HepG2 (cell line): Measurements from ENCODE around the gene PALM. TPM values are rescaled to one million over a fixed set of nuclear protein-coding genes. Genes with fewer than 3 reads are reported as not detected.

ENCODE experiments used
- ARID2 ChIP-seq: sonication (generic); formaldehyde crosslinking; IDR thresholded peaks from 2 replicates; pipeline ENCODE4 v1.8.1; 2022; ENCODE audit warnings: mild to moderate bottlenecking, missing genetic modification reagents, borderline replicate concordance
- GLI4 ChIP-seq: sonication (generic); formaldehyde crosslinking; IDR thresholded peaks from 2 replicates; pipeline ENCODE4 v1.5.1; 2020; ENCODE audit warnings: missing genetic modification reagents, mild to moderate bottlenecking, moderate library complexity, borderline replicate concordance
- IRF1 ChIP-seq: sonication (generic); formaldehyde crosslinking; IDR thresholded peaks from 2 replicates; pipeline ENCODE4 v1.4.0; 2020; ENCODE audit warnings: low read depth, mild to moderate bottlenecking, missing genetic modification reagents
- IRX3 ChIP-seq: sonication (generic); formaldehyde crosslinking; IDR thresholded peaks from 2 replicates; pipeline ENCODE4 v1.8.1; 2023; ENCODE audit warnings: mild to moderate bottlenecking, low read depth, missing genetic modification reagents, borderline replicate concordance
- KAT8 ChIP-seq: IDR thresholded peaks from 2 replicates; pipeline ENCODE4 v1.6.1; 2016; ENCODE audit warnings: missing genetic modification reagents, missing compliant biosample characterization
- MAZ ChIP-seq, 2 experiments: sonication (generic) in 1 of 2; formaldehyde crosslinking in 1 of 2; IDR thresholded peaks; 2 replicates each; pipeline versions ENCODE4 v1.5.0 to v1.6.1; 2012 to 2020; ENCODE audit warnings: low read depth in 2 of 2, mild to moderate bottlenecking in 2 of 2, borderline replicate concordance in 1 of 2, improper control_type of control experiment in 1 of 2, low read length in 1 of 2, missing genetic modification reagents in 1 of 2, moderate library complexity in 1 of 2
- PRMT3 ChIP-seq: sonication (generic); formaldehyde crosslinking; IDR thresholded peaks from 2 replicates; pipeline ENCODE4 v1.8.1; 2022; ENCODE audit warnings: low read depth, mild to moderate bottlenecking, moderate library complexity, missing genetic modification reagents, borderline replicate concordance
- SNAPC4 ChIP-seq: sonication (generic); formaldehyde crosslinking; IDR thresholded peaks from 2 replicates; pipeline ENCODE4 v1.4.0; 2020; ENCODE audit warnings: mild to moderate bottlenecking, missing genetic modification reagents
- ZC3H4 ChIP-seq: sonication (generic); formaldehyde crosslinking; IDR thresholded peaks from 2 replicates; pipeline ENCODE4 v1.4.0; 2020; ENCODE audit warnings: missing genetic modification reagents, borderline replicate concordance
- ZEB1 ChIP-seq: IDR thresholded peaks from 2 replicates; pipeline ENCODE4 v1.6.1; 2012; ENCODE audit warnings: mild to moderate bottlenecking, low read depth, inconsistent platforms; ENCODE audit not compliant: insufficient replicate concordance
- ZFY ChIP-seq: sonication (generic); formaldehyde crosslinking; IDR thresholded peaks from 2 replicates; pipeline ENCODE4 v1.4.0; 2020; ENCODE audit warnings: missing genetic modification reagents
- ZNF326 ChIP-seq: sonication (generic); formaldehyde crosslinking; IDR thresholded peaks from 2 replicates; pipeline ENCODE4 v1.4.0; 2020; ENCODE audit warnings: missing genetic modification reagents, borderline replicate concordance
- ZNF337 ChIP-seq: sonication (generic); formaldehyde crosslinking; IDR thresholded peaks from 2 replicates; pipeline ENCODE4 v1.5.1; 2020; ENCODE audit warnings: missing genetic modification reagents, low read depth, mild to moderate bottlenecking, borderline replicate concordance
- ZNF660 ChIP-seq: sonication (generic); formaldehyde crosslinking; IDR thresholded peaks from 2 replicates; pipeline ENCODE4 v1.5.1; 2020; ENCODE audit warnings: mild to moderate bottlenecking, low read depth, missing genetic modification reagents, borderline replicate concordance
- ZNF777 ChIP-seq: sonication (generic); formaldehyde crosslinking; IDR thresholded peaks from 2 replicates; pipeline ENCODE4 v1.4.0; 2020; ENCODE audit warnings: missing genetic modification reagents
- polyA plus RNA-seq, 8 experiments: library from polyadenylated mRNA; depleted of rRNA in 3 of 8; stranded (reverse) in 7 of 8; unstranded in 1 of 8; fragments of >200 nt; fragmentation: Illumina TruSeq in 4 of 8; extraction: Trizol in 4 of 8; gene quantifications; 2 replicates each; pipeline versions ENCODE4 v1.2.1 to v1.2.3, GENCODE V29; 2011 to 2016; ENCODE audit warnings: low read depth in 4 of 8, missing spikeins in 1 of 8, mixed read lengths in 1 of 8; ENCODE audit not compliant: insufficient read depth in 1 of 8
- total RNA-seq, 5 experiments: library from RNA; depleted of rRNA; stranded (reverse); fragments of >200 nt; fragmentation: Illumina TruSeq; extraction: Trizol; gene quantifications; 2 replicates each; pipeline ENCODE4 v1.2.3, GENCODE V29; 2016; ENCODE audit warnings: low read depth in 1 of 5
- TF ChIP-seq, protein P1 (sequence below): sonication (generic); formaldehyde crosslinking; conservative IDR thresholded peaks from 2 replicates; pipeline ENCODE4 v1.8.0; 2022; ENCODE audit warnings: mild to moderate bottlenecking, moderate library complexity, missing genetic modification reagents

The PALM gene
- total and polyA plus RNA-seq, 2 of the 13 experiments (the other 11 are each of a cell fraction or from before 2014, with no cell fraction given), result 4.0 to 9.7 TPM

GRCh38 chr19:664913-665443, 43.8 kb upstream of the PALM start (continued):
- TF ChIP-seq SNAPC4, result no peak
- TF ChIP-seq ZNF326 (CRISPR knock-in tag), result no peak
- TF ChIP-seq ZFY (CRISPR knock-in tag), result peak; percentile 79
- no peak for TF ChIP-seq ZNF660 (CRISPR knock-in tag)
- TF ChIP-seq MAZ (IDR thresholded peaks at IDR 0.05; ENCODE audit: borderline replicate concordance, low read depth, low read length), result peak; percentile 69; the same call in 1 of the 2 replicates
- peak; percentile 81 for TF ChIP-seq MAZ (CRISPR knock-in tag; IDR thresholded peaks at IDR 0.05; ENCODE audit: low read depth)
- TF ChIP-seq PRMT3 (CRISPR knock-in tag), result no peak
- TF ChIP-seq ZNF777 (CRISPR knock-in tag), result no peak
- TF ChIP-seq IRF1, result no peak
- TF ChIP-seq ZEB1, result no peak
- no peak for TF ChIP-seq ZC3H4 (CRISPR knock-in tag)
- TF ChIP-seq, protein P1, sequence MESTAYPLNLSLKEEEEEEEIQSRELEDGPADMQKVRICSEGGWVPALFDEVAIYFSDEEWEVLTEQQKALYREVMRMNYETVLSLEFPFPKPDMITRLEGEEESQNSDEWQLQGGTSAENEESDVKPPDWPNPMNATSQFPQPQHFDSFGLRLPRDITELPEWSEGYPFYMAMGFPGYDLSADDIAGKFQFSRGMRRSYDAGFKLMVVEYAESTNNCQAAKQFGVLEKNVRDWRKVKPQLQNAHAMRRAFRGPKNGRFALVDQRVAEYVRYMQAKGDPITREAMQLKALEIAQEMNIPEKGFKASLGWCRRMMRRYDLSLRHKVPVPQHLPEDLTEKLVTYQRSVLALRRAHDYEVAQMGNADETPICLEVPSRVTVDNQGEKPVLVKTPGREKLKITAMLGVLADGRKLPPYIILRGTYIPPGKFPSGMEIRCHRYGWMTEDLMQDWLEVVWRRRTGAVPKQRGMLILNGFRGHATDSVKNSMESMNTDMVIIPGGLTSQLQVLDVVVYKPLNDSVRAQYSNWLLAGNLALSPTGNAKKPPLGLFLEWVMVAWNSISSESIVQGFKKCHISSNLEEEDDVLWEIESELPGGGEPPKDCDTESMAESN (CRISPR knock-in tag), result 0 out of 2 replicates have a peak, but pooled peaks have one; percentile 20
- no peak for TF ChIP-seq GLI4 (CRISPR knock-in tag)
- peak; percentile 73 for TF ChIP-seq KAT8 (CRISPR knock-in tag)
- TF ChIP-seq ARID2 (CRISPR knock-in tag), result no peak
- peak; percentile 57; the same call in 1 of the 2 replicates for TF ChIP-seq IRX3
- no peak for TF ChIP-seq ZNF337
